Cortex of kidney (tissue), 1 donor: ENCODE results near the gene KIRREL3.

Experiments used
- DNase-seq: peaks from one replicate; lab custom pipeline; 2025; lab: John Stamatoyannopoulos, UW

KIRREL3 gene

GRCh38 chr11:126997196-126997595 lies 3.4 kb downstream of the KIRREL3 start:
- no peak for DNase-seq

GRCh38 chr11:126996036-126996804 lies 4.3 kb downstream of the KIRREL3 start:
- DNase-seq: no peak

GRCh38 chr11:126993599-126993998 lies 7.0 kb downstream of the KIRREL3 start:
- DNase-seq: no peak

- no peak for DNase-seq
Observed at GRCh38 chr11:126992804-126993111, 7.8 kb downstream of the KIRREL3 start.

GRCh38 chr11:126992065-126992803 lies 8.3 kb downstream of the KIRREL3 start:
- DNase-seq: no peak

GRCh38 chr11:126991596-126991995 lies 9.0 kb downstream of the KIRREL3 start:
- no peak for DNase-seq

- no peak for DNase-seq
Observed at GRCh38 chr11:126990716-126991480, 9.7 kb downstream of the KIRREL3 start.

- DNase-seq: no peak
Observed at GRCh38 chr11:126989942-126990715, 10.4 kb downstream of the KIRREL3 start.

GRCh38 chr11:126988655-126989054 lies 11.9 kb downstream of the KIRREL3 start:
- DNase-seq: no peak

GRCh38 chr11:126981635-126982034 lies 18.9 kb downstream of the KIRREL3 start:
- no peak for DNase-seq

- DNase-seq: no peak
Observed at GRCh38 chr11:126978911-126979310, 21.7 kb downstream of the KIRREL3 start.

- no peak for DNase-seq
Observed at GRCh38 chr11:126978165-126978564, 22.4 kb downstream of the KIRREL3 start.

- no peak for DNase-seq
Observed at GRCh38 chr11:126973051-126973450, 27.5 kb downstream of the KIRREL3 start.

GRCh38 chr11:126971305-126971704 lies 29.3 kb downstream of the KIRREL3 start:
- no peak for DNase-seq

GRCh38 chr11:126969865-126970479 lies 30.6 kb downstream of the KIRREL3 start:
- DNase-seq: no peak

GRCh38 chr11:126968915-126969314 lies 31.7 kb downstream of the KIRREL3 start:
- DNase-seq: no peak

GRCh38 chr11:126965331-126965730 lies 35.2 kb downstream of the KIRREL3 start:
- DNase-seq: no peak

GRCh38 chr11:126963603-126964363 lies 36.8 kb downstream of the KIRREL3 start:
- DNase-seq: no peak

- DNase-seq: no peak
Observed at GRCh38 chr11:126963115-126963514, 37.5 kb downstream of the KIRREL3 start.

GRCh38 chr11:126959700-126960099 lies 40.9 kb downstream of the KIRREL3 start:
- no peak for DNase-seq

- DNase-seq: no peak
Observed at GRCh38 chr11:126956635-126957034, 43.9 kb downstream of the KIRREL3 start.
